Measurements from ENCODE around the gene ALS2CL.
A peak's percentile ranks its signal among the peaks of the same experiment; 100 is the strongest.
"Not testable (repeated sequence)": the region's sequence is repeated elsewhere in the genome, so short reads cannot be mapped to it uniquely, and the experiment has no call there.

ALS2CL gene, protein sequence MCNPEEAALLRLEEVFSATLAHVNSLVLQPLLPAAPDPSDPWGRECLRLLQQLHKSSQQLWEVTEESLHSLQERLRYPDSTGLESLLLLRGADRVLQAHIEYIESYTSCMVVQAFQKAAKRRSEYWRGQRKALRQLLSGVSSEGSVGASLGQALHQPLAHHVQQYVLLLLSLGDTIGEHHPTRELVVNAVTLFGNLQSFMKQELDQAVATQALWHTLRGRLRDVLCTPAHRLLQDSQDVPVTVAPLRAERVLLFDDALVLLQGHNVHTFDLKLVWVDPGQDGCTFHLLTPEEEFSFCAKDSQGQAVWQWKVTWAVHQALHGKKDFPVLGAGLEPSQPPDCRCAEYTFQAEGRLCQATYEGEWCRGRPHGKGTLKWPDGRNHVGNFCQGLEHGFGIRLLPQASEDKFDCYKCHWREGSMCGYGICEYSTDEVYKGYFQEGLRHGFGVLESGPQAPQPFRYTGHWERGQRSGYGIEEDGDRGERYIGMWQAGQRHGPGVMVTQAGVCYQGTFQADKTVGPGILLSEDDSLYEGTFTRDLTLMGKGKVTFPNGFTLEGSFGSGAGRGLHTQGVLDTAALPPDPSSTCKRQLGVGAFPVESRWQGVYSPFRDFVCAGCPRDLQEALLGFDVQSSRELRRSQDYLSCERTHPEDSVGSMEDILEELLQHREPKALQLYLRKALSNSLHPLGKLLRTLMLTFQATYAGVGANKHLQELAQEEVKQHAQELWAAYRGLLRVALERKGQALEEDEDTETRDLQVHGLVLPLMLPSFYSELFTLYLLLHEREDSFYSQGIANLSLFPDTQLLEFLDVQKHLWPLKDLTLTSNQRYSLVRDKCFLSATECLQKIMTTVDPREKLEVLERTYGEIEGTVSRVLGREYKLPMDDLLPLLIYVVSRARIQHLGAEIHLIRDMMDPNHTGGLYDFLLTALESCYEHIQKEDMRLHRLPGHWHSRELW

DNA sequence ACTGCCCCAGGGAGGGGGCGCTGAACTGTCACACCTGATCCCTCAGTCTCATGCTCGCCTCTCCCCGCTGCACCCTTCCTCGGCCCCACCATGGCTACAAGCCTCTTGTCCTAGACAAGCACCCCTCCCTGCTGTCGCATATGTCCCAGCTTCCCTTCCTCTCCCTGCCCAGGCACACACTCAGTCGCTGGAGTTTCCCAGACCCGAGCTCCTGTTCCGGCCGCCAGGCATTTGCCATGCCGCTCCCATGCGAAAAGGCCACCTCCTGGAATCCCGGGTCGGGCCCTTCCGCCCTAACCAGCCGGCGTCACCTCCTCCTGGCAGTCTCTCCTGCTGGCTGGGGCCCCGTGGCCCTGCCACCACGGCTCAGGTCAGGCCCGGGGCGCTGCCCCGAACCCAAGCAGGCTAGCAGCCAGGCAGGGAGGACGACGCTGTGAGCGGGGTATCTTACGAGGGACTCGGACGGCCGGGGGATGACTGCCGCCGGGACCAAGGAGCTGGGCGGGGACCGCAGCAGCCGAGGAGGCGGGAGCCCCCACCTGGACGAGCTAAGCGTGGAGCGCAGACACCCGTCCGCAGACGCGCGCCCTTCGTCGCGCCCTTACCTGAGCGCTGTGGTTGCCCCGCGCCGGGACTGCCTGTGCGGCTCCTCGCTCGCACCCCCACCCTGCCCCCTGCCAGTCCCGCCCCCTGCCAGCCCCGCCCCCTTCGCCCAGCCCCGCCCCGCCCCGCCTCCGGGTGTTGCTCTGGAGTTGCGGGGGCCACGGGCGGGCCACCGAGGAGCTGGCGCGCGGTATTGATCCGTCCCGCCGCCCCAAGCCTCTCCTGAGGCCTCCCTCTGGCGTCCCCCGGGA is at the start of gene ALS2CL:
Gene ALS2CL (minus strand): TSS at position 642 of the 854 bp plus-strand sequence. CDS start 4,239 bp downstream, outside the sequence.
- peak; percentile 61 for DNase-seq (ENCODE audit: low read depth)

DNA sequence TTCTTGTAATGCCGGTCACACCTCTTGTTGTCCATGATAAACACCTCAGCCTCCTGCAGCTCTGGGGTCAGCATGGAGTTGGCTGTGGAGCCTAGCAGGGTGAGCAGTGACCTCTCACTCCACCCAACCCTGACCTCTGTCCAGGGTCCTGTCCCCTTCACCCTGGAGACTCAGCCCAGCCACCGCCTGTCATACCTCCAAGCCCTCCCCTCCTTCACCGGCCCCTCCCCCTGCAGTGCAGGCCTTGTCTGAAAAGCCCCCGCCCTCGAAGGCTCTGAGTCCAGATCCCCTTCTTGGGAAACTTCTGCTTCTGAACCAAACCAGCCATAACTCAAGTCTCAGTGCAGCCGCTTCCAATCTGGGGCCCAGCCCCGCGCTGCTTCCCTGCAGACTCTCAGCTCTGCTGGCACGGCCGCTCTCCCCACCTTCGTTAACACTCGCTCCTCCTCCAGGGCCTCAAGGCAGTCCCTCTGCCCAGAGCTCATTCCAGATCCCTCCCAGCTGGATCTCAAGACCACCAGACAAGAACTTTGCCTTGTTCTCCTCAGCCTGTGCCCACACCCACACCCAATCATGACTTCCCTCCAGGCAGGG is 49.6 kb upstream of the ALS2CL start:
- no peak for DNase-seq (ENCODE audit: low read depth)

DNA sequence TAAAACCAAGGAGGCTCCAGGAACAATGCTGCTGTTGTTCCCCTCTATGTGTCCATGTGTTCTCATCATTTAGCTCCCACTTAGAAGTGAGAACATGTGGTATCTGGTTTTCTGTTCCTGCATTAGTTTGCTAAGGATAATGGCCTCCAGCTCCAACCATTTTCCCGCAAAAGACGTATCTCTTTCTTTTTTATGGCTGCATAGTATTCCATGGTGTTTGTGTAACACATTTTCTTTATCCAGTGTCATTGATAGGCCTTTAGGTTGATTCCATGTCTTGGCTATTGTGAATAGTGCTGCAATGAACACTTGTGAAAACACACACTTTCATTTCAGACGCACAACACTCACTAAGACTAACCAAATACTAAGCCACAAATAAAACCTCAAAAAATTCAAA is 46.1 kb upstream of the ALS2CL start:
- not testable (repeated sequence) for DNase-seq (ENCODE audit: low read depth)

DNA sequence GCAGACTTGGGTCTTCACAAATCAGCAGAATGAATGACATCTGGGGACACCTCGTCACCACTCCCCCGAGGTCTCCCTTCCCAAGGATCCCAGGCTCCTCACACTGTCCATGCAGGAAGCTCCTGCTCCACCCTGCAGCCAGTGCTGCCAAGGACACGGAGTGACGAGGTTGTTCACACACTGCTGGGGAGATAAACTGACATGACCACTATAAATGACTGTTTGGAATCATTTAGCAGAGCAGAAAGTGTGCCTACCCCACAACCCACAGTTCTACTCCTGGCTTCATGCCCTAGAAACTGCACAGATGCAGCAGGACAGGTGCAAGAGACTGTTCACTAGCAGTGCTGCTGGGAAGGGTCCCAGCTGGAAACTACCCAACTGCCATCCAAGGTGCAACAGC is 43.9 kb upstream of the ALS2CL start:
- no peak for DNase-seq (ENCODE audit: low read depth)

DNA sequence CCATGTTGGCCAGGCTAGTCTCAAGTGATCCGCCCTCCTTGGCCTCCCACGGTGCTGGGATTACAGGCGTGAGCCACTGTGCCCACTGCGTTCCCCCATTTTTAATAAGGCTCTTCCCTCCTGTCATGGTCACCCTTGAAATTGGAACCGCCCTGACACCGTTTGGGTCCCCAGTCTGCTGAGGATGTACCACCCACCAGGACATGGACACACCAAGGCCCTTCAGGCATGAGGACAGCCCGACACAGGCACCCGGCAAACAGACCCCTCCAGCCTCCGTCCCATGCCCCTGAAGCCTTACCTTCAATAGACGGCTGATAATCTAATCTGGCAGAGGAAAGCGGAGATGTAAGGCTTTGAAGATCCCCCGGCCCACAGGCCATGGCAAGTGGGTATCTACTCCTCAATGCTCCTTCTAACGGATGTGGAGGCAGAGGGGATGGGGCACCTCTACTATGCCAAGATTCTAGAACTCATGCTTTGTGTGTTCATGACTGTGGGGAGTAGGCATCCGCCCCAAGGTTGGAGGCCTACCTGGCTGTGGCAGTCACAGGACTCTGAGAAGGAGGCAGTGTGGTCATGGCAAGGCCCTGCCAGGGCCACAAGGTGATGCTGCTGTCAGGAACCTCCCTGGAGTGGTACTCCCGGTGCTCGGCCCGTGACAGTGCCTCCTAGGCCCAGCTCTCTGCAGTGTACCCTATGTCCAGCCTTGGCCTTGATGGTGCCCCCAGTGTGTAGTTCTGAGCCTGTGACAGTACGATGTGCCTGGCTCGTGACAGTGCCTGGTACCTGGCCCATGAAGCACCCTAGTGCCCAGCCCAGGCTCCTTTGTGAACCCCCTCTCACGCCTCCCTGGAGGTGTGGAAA is 42.8 kb upstream of the ALS2CL start:
- DNase-seq (ENCODE audit: low read depth), result no peak

DNA sequence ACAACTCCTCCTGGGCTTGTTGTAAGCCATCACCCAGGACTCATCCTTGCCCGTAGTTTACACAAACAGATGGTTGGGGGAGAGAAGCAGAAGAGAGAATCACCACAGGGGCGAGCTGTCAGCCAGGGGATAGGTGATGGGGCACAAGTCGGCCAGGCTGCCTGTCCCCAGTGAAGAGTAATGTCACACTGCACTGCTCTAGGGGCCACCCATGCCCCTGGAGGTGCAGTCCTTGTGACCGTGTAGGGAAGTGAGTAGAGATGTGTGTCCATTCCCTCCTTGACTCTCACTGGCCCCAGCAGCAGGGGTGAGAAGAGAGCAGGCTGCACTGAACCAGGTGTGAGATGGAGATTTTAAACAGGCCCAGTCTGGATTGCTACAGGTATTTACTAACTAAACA is 41.3 kb upstream of the ALS2CL start:
- DNase-seq (ENCODE audit: low read depth), result no peak

DNA sequence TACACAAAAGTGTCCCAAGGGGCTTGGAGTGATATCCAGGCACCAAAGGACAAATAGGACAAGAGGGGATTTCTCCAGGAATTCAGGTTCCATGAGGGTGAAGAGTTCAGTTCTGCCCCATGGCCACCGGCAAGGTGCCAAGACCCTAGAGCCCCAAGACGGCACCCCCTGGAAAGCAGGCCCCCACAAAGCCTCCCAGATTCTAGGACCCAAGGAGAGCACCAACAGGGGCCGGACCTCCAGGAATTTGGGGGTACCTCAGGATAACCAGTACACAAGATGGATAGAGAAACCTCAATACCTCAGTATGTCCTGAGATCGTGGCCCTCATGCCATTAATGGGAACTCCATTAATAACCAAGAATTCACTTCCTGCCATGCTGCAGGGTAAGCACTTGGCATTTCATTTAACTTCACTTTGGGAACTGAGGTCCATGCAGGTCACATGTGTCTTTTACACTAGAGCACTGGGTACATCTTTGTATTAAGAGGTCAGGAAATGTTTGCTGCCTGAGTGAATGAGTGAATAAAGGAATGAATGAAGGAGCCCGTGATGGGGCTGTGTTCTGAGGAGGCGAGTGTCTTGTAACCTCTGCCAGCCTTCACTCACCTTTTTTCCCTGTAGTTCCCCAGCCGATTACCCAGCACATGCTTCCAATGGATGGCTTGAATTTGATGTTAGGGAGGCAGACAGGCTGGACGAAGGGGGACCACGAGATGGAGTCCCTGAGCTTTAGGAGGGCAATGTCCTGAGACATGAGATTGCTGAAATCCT is 39.7 kb upstream of the ALS2CL start:
- peak; percentile 19 for DNase-seq (ENCODE audit: low read depth)

DNA sequence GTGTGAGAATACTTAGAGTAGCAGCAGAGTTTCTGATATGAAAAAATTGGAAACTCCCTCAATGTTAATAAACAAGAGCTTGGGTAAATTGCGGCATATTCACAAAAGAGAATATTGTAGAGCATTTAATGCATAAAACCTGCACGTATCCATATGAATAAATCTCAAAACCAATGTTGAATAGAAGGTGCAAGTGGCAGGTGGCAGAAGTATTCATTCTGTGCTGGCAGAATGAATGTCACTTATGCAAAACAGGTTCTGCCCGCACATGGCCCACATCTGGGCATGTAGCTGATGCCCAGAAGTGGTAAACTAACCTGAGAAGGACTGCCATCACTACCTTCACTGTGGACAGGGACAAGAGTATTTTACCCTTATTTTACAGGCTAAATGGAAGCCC is 38.3 kb upstream of the ALS2CL start:
- no peak for DNase-seq (ENCODE audit: low read depth)

DNA sequence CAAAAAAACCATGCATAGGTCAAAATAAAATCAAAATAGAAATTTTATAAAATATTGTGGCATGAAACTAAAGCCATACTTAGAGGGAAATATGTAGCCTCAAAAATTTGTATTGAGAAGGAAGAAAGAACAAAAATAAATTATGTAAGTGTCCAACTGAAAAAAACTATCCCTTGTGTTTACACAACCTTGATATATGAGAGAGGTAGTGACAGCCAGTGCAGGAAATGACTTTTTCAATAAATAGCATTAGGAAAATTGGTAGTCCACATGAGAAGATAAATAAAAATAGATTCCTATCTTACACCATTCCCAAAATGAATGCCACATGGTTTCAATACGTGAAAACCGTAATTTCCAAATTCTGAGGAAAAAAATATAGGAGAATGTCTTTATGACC is 37.3 kb upstream of the ALS2CL start:
- no peak for DNase-seq (ENCODE audit: low read depth)

DNA sequence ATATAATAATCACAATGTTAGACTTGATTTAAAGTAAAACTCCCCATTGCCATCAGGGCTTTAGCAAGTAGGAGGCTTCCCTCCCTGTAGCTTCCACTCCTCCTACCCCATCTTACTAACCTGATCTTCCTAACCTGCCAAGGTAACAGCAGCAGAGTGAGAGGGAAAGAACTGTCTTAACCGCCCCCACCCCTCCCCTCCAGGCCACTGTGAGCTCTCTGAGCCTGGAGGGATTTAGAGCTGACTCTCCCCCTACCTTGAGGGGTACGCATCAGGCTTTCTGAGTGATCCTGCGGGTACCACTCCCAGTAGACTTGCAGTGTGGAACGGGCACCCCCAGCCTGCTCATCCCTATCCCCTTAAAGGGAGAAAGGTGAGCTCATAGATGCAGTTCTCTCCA is 35.6 kb upstream of the ALS2CL start:
- no peak for DNase-seq (ENCODE audit: low read depth)

DNA sequence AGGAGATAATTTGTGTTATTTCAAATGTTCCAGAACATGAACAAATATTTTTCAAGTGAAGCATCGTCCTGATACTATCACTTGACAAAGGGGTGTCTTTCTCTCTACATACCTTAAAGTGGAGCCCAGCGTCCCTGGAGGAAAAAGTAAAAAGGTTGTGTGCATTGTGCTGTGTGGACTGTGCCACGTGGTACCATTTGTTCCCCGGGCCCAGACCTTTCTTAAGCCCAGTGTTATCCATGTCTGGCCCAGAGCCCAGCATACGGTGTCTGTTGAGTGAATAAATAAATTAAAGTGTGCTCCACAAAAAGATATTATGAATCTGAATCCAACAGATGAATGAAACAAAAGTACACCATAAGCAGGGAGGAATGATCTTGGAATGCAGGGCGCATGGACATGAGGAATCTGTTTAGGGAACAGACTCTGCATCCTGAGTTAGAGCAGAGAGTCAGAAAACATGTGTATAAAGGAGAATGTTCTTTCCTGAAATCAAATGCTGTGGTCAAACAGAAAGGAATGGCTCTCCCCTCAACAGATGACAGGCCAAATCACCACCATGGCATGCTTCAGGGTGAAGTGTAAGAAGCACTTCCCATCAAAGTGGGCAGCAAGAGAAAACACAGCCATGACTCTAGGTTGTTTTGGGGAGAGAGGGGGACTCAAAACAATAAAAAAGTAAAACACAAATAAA is 32.3 kb upstream of the ALS2CL start:
- DNase-seq (ENCODE audit: low read depth), result peak; percentile 47

DNA sequence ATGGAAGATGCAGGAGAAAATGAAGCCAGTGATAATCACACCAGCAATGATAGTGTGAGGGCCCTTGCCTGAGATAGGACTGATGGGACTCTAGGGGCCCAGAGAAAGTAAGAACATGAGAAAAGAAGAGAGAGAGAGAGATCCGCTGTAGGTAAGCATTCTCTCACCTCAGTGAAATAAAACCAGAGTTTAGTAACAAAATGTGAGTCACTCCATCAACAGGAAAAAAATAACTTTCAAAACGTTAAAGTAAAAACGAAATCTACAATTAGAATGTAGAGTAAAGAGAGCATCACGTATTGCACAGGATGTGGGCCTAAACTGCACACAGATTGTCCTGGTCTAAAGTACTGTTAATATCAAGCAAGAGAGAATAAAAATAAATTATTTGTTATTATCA is 30.9 kb upstream of the ALS2CL start:
- DNase-seq (ENCODE audit: low read depth), result no peak

DNA sequence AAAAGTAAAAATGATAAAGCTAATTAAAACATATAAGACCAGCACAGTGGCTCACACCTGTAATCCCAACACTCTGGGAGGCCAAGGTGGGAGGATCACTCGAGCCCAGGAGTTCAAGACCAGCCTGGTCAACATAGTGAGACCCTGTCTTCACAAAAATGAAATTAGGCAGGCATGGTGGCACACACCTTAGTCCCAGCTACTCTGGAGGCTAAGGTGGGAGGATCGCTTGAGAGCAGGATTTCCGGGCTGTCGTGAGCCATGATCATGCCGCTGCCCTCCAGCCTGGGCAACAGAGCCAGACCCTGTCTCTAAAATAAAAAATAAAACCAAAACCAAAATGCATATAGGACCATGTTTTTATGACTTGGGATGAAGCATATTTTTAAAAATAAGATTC is 29.0 kb upstream of the ALS2CL start:
- no peak for DNase-seq (ENCODE audit: low read depth)

DNA sequence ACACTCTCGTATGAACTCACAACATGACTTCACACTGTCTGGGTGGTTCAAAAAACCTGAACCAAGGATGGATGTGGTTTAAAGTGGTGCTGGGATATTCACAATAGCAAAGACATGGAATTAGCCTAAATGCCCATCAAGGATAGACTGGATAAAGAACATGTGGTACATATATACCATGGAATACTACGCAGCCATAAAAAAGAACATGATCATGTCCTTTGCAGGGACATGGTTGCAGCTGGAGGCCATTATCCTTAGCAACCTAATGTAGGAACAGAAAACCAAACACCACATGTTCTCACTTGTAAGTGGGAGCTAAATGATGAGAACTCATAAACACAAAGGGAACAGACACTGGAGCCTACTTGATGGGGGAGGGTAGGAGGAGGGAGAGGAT is 27.5 kb upstream of the ALS2CL start:
- no peak for DNase-seq (ENCODE audit: low read depth)

DNA sequence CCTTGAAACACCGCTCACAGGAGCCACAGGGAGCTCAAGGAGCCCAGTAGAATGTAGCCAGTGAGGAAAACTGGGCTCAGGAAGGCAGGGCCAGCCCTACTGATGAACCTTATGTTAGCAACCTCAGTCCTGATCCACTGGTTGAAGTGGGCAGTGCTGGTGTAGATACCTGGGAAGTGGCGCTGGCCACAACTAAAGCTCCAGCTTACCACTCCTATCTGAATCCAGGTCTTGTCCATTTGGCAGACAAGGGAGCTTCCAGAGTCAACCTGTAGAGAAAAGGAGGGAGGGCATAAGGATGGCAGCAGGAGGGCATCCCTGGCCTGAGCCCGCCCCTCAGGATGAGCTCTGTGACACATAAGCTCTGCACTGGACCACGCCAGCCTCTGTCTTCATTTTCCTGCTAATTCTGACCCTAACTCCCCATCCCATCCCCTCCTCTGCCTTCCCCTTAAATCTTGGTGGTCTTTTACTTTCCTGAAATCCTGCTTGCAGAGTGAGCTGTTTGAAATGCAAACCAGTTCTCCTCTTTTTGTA is 26.3 kb upstream of the ALS2CL start:
- DNase-seq (ENCODE audit: low read depth), result no peak

DNA sequence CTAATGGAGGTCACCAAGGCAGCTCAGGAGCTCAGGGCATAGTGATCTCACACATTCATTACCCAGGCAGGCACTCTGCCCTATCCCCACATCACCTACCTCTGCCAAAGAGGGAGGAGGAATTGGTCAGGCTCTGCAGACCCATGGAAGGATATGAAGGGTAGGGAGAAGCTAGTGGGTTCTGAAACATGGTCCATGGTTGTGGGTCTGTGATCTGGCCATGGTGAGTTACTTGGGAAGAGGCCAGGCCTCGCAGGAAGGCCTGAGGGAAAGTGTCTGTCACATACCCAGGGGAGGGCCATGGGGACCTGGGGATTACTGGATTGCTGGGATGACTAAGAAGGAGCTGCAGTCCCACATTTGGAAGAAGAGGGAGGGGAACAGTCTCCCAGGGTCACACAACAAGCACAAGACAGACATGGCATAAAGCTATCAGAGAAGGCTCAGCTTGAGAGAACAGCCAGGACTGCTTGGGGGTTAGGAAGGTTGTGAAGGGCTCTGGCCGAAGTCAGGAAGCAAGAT is 25.6 kb upstream of the ALS2CL start:
- DNase-seq (ENCODE audit: low read depth), result peak; percentile 8

DNA sequence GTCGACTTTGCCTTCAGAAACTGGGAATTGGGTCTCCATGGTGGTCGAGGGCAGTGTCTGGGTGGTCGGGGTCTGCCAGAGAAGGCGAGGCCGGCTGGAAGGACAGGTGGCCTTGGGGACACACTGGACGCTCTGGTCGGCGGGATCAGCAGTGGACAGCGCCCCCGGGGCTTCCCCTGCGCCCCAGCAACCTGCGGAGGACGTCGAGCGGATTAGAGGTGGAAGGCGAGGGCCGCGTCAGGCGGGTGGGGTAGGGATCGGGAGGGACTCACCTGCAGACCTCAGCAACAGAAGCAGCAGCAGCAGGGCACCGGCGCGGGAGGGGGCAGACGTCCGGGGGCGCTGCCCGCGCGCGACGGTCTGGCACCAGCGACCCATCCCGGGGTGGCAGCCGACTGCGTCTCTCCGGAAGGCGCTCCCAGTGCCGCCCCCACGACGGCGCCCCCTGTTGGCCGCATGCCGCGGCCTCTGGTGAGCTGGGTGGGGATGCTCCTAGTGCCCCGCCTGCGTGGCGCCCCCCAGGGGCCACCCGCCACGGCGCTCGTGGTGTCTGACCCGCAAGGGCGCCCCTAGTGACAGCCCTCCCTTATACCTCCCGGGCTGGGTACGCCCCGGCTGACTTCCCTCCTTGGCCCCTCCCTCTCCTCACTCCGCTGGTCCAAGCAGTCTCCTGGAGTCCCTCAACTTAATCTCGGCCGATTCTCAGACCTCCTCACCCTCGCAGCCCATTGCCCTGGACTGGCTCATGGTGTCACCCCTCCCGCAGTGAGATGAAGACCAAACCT is 24.2 kb upstream of the ALS2CL start, which contains the start of gene PRSS50:
Gene PRSS50 (minus strand): TSS at position 423 of the 785 bp plus-strand sequence. CDS start 45 bp downstream, at position 378.
- no peak for DNase-seq (ENCODE audit: low read depth)

All from EH (cell line).